NCI-H748 treated with DMSO at 0.1 percent for 48 hours (cell line): ENCODE results near the gene ZMIZ1.
"Not testable (repeated sequence)": the region's sequence is repeated elsewhere in the genome, so short reads cannot be mapped to it uniquely, and the experiment has no call there.

Experiments
- DNase-seq: peaks from one replicate; lab custom pipeline; 2025; lab: John Stamatoyannopoulos, UW

Gene ZMIZ1

DNA sequence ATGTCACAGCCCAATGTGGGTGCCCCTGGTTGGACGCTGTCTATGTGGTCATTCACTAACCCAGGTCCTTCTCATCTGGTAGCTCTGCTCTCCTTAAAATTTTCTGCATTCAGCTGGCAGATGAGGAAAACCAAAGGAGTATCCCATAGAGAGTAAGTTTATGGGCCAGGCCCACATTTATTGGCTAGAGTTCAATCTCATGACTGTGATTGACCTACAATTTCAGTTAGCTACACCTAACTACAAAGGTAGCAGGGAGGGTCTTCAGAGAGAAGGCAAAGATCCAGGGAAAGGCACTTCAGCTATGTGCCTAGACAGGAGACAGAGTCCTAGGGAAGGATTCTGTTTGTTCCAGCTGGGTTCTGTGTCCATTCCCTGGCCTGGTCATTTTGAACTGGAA lies 254.8 kb downstream of the ZMIZ1 start:
- no peak for DNase-seq

DNA sequence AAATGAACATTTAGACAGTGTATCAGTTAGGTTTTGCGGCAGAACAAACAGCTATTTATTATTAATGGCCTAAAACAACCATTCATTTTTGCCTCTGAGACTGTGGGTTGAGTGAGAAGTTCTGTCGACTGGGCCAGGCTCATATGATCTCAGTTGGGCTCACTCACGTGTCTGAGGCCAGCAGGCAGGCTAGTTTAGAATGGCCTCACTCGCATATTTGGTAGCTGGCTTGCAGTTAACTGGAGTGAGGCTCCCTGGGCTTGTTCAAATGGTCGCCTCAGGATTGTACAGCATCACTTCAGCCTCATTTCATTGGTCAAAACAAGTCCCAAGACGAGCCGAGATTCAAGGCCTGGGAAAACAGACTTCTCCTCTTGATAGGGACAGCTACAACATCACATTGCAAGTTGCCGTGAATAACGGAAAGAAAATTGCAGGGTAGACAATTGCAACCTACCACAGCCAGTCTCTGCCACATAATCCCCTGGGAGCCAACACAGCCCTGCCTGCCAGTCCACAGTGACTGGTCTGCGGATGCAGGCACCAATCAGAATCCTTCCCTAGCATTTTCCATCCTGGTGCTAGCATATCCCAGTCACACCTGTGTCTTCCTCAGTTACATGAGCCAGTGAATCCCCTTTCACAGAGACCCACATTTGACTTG lies 255.4 kb downstream of the ZMIZ1 start:
- no peak for DNase-seq

DNA sequence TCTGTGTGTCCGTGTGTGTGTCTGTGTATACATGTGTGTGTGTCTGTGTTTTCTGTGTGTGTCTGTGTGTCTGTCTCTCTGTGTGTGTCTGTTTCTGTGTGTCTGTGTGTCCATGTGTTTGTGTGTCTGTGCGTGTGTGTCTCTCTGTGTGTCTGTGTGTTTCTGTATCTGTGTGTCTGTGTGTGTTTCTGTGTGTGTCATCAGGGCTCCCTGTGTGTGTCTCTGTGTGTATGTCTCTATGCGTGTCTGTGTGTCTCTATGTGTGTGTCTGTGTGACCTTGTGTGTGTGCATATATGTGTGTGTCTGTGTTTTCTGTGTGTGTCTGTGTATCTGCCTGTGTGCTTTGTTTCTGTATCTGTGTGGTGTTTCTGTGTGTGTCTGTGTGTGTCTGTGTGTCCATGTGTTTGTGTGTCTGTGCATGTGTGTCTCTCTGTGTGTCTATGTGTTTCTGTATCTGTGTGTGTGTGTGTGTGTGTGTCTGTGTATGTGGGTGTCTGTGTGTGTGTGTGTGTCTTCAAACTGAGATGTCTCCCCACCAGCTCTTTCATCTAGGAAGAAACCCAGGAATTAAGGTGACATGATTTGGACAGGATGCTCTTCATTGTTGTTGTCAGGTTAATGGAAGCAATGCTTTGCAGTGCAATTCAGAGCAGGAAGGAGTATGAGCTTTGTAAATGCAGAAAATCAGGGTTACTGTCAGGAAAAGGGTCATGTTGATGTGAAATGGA lies 257.8 kb downstream of the ZMIZ1 start:
- DNase-seq, result no peak

GRCh38 chr10:79327090-79327457 lies 258.3 kb downstream of the ZMIZ1 start:
- no peak for DNase-seq

DNA sequence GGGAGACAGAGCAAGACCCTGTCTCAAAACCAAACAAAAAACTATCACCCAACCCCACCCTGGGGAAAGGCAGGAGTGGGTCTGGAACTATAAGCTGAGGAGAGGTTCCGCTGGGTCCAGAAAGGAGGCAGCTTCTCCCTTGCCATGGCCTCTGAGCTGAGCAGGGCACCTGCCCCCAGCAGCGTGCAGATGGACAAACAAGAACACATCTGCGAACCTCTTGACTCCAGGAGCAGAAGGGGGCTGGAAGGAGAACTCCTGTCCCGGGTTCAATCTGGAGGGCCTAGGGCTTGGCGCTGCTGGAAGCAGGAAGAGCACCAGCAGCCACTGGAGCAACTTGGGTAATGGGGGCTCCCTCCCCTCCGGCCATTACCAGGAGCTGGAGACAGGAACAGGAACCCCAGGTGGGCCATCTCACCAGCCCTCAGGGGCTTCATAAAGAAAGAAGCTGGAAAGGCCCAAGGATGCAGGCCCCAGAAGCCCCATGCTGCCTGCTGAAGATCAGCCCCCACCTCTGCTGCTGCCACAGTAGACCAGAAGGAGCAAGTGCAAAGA lies 259.5 kb downstream of the ZMIZ1 start:
- no peak for DNase-seq

- DNase-seq, result no peak
Observed at GRCh38 chr10:79328737-79329504, 260.2 kb downstream of the ZMIZ1 start.

GRCh38 chr10:79329529-79329928 lies 260.8 kb downstream of the ZMIZ1 start:
- no peak for DNase-seq

DNA sequence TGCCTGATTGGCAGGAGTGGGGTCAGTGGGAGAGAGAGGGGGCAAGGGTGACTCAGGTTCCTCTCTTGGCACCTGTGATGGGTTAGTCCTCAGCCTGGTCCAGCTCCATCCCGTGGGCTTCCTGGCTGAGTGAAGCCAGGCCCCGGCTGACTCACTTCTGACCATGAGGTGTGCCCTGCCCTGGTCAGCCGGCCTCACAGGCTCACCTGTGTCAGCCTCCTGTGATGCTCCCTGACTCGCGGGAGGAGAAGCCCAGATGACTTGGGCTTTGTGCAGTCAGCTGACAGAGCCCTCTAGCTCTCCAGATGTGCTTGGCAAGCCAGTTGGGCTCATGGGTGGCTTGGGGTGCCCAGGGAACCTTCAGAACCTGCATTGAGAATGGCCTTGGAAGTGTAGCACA lies 262.5 kb downstream of the ZMIZ1 start:
- DNase-seq, result no peak

DNA sequence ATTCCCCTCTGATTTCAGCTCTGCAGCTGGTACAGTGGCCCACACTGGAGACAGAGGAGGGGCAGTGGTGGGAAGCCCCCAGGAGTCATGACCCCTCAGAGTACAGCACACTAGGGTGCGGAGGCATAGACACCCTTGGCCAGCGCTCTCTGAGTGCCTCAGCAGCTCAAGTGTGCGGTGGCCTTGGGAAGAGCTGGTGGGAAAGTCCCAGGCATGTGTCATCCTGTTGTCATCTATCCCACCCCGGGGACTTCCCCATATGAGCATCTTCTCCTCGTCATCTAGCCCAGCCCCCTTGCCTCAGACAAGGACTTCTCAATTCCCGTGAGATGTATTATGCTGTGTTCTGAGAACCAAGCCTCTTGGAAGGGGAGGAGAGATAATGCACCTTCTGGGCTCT lies 262.9 kb downstream of the ZMIZ1 start:
- no peak for DNase-seq

DNA sequence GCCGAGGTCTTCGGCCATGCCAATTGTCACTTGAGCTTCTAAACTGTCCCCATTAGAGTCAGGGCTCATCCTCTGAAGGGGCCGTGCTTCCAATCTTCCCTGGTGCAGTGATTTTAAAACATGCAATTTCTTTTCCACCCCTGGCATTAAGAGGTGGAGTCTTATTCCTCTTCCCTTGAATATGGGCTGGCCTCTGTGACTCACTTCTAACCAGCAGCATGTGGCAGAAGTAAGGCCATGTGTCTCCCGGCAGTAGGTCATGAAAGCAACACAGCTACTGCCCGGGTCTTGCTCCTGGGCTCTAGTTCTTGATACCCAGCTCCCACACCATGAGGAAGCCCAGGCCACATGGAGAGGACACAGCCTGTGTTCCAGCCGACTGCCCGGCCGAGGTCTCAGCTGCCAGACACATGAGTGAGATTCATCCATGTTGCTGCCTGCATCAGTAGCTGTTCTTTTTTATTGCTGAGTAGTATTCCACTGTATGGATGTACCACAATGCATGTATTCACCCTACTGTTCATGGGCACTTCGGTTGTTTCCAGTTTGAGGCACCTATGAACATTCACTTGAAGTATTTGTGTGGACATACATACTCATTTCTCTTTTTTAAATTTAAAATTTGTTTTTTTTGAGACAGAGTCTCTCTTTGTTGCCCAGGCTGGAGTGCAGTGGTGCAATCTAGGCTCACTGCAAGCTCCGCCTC lies 264.0 kb downstream of the ZMIZ1 start:
- DNase-seq, result not testable (repeated sequence)

GRCh38 chr10:79333513-79333912 lies 264.7 kb downstream of the ZMIZ1 start:
- no peak for DNase-seq

DNA sequence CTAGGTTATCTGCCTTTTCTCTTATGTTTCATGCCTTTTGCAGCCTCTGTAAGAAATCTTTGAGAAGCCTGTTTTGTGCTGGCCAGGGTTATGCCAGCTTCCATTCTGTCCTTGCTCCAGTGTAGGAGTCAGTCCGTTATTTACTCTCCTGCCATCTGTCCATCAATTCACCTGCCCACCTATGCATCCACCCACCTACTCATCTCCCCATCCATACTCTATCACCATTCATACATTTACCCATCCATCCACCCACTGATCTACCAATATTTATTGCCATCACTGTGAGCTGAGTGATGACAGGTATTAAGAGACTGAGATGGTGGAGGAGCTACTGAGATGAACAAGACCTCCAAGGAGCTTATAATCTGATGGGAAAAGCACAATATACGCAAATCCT lies 265.8 kb downstream of the ZMIZ1 start:
- no peak for DNase-seq

DNA sequence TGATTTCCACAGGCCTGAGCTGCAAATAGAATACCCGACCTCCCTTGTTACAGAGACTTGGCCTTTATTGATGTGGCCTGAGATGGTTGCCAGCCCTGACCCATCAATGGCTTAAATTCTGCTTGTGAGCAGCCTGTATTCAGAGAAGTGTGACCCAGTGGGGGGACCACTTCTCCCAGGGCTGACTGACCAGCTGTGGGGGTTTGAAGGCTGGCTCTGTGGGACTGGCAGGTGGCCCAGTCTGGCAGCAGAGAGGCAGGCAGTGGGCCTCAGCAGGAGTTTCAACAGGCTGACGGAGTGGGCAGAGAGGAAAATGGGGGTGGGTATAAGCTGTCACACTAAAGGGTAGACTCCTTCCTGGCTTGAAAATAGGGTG lies 266.3 kb downstream of the ZMIZ1 start:
- no peak for DNase-seq

- DNase-seq, result no peak
Observed at GRCh38 chr10:79335470-79336235, 266.9 kb downstream of the ZMIZ1 start.

DNA sequence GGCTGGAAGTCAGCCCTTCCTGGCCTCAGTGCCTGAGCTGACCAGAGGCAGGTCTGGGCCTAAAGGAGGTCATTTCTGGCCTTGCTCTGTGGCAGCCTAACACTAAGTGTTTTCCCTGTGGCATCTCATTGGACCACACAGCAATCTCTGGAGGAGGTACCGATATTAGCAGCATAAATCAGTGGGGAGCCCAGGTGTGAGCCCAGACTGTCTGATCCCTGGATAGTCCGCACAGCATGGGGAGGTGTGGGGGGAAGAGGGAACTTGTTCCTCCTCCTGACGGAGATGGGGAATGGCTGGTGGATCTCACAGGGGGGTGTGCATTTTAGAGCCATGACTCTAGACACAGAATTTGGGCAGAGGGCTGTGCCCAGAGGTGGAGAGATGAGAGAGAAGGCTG lies 267.5 kb downstream of the ZMIZ1 start:
- DNase-seq, result no peak

DNA sequence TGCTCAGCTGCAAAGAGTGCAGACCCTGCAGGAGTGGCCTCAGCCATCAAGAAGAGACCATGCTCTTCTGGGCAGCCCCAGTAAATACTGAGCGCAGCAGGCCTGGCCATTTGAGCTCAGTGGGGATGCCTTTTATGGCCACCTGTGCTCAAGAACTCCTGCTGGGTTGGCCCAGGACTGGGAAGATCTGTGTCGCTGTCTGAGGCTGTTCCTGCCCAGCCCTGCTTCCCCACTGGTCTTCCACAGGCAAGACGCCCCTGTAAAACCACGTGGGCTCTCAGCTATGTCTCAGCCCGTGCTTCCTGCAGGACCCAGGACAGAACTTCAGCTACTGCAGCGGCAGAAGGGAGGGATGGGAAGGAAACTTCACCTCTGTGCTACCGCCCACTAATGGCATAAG lies 268.0 kb downstream of the ZMIZ1 start:
- DNase-seq, result no peak

DNA sequence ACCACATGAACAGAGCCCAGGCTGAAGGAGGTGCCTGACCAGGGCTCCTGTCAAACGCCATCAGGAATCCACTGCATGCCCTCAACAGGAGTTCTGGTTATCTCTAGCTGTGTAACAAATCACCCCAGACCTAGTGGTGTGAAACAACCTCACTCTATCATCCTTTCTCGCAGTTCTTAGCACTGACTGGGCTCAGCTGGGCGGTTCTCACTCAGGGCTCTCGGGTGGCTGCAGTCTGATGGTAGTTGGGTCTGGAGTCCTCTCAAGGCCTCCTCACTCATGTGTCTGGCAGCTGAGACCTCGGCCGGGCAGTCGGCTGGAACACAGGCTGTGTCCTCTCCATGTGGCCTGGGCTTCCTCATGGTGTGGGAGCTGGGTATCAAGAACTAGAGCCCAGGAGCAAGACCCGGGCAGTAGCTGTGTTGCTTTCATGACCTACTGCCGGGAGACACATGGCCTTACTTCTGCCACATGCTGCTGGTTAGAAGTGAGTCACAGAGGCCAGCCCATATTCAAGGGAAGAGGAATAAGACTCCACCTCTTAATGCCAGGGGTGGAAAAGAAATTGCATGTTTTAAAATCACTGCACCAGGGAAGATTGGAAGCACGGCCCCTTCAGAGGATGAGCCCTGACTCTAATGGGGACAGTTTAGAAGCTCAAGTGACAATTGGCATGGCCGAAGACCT lies 269.2 kb downstream of the ZMIZ1 start:
- DNase-seq, result not testable (repeated sequence)

- no peak for DNase-seq
Observed at GRCh38 chr10:79339266-79339665, 270.5 kb downstream of the ZMIZ1 start.

DNA sequence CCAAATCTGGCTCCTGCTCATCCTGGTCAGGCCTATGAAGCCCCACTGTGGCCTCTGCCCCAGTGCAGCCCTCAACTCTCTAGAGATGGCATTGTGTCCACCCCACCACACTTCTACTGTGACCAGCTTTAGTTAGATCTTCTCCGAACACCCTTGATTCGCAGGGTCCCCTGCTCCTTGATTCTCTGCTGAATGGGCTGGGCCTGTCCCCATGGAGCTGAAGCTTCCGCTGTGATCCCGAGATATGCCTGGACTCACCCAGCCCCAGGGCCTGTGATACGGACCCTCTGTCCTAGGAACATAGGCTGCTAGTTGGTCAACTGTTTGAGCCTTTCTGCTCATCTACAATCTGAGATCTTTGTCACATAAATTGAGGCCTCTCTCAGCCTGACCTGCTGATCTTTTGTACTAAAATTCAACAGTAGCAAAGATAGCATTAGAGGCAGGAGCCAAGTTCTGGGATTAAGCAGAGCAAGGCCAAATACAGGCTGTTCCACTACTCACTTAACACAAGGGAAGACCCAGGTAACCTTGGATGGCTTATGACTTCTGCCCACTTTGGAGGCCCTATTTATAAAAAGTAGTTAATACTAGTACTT lies 272.0 kb downstream of the ZMIZ1 start:
- DNase-seq, result no peak

DNA sequence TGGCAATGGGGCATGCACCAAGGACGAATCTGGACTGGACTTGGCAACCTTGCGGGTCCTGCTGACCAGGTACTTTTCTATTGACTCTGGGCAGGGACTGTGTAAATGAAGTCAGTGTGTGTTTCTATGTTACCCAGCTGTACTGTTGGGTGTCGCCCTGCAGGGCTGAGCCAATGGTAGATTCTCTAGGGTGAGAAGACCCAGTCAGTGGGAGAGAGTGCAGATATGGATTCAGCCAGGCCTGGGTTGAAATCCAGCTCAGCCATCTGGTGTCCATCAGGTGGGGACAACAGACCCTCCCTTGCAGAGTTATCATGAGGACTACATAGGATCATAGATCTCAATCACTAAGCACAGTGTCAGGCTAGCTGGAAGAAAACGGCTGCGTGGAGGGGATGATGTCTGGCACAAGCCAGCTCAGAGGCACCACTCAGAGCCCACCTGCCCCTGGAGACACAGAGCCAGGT lies 273.6 kb downstream of the ZMIZ1 start:
- DNase-seq, result no peak
